ENCODE results near the gene SH2D6.

The SH2D6 gene

DNA sequence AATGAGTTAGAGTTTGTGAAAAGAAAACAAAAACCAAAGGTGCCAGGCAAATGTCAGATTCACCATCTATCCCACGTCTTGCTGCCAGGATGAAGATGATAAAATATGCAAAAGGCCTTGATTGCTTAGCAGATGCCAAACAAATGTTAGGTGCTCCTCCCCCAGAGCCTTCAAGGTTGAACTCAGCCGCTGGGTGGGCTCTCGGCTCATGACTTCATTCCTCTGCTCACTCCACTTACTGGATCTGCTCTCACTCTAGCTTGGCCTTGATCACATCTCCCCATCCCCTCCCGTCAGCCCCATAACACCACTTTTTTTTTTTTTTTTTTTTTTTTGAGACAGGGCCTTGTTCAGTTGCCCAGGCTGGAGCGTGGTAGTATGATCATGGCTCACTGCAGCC is 38.5 kb downstream of the SH2D6 start:
- Histone ChIP-seq H3K36me3 (ENCODE audit: insufficient read depth, low read length) (no peaks in the 10 kb centered on the region), H3K4me1 (ENCODE audit: control insufficient read depth, insufficient read depth, low read length, unreplicated experiment) (peaks cover 8% of the 10 kb centered on the region), H3K27ac (ENCODE audit: low read depth, low read length) (no peak overlapping the region), H3K79me2 (ENCODE audit: control insufficient read depth, insufficient read depth, low read length, unreplicated experiment) (no peaks in the 10 kb centered on the region), H3K4me3 (ENCODE audit: low read depth, low read length) (no peak overlapping the region), H3K27me3 (ENCODE audit: insufficient read depth, low read length) (no peaks in the 10 kb centered on the region), H2AFZ (ENCODE audit: low read length, unreplicated experiment) (no peak overlapping the region)

GRCh38 chr2:85457877-85458316 is 39.4 kb downstream of the SH2D6 start:
- peaks cover 8% of the 10 kb centered on the region for H3K4me1 ChIP-seq (ENCODE audit: control insufficient read depth, insufficient read depth, low read length, unreplicated experiment)
- H2AFZ ChIP-seq (ENCODE audit: low read length, unreplicated experiment): no peak overlapping the region

DNA sequence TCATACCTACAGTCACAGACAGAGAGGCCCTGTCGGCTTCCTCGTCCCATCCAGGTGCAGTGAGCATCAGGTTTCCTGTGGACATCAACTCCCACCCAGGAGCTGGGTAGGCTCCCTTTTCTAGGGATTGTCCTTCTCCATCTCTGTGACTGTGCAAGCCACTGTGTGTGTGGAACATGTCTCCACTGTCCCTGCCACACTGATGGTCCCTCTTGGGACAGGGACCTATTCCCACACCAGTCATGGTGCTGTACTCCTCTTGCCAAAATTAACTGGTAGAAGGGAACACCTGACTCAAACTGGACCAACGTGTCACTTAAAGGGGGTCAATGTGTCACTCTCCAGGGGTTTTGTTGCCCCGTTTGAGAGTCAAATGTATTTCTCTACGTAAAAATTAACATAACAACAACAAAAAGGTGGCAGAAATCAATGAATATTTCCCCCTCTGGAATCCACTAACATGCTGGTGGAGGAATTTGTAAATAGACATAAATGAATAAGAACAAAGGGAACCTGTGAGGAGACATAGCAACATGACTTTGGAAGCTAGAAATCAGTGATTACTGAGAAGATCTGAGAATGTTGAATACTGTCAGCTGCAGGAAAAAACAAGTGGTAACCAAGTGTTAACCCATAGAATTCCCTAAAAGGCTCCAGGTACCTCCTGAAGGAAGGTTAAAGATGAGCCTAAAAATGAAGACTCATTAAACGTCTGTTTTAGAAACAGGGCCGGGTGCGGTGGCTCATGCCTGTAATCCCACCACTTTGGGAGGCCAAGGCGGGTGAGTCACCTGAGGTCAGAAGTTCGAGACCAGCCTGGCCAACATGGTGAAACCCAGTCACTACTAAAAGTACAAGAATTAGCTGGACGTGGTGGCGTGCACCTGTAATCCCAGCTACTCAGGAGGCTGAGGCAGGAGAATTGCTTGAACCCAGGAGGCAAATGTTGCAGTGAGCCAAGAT is 40.4 kb downstream of the SH2D6 start:
- H3K79me2 ChIP-seq (ENCODE audit: control insufficient read depth, insufficient read depth, low read length, unreplicated experiment): no peaks in the 10 kb centered on the region
- no peak overlapping the region for H3K27ac ChIP-seq (ENCODE audit: low read depth, low read length)
- no peaks in the 10 kb centered on the region for H3K36me3 ChIP-seq (ENCODE audit: insufficient read depth, low read length)
- H3K4me1 ChIP-seq (ENCODE audit: control insufficient read depth, insufficient read depth, low read length, unreplicated experiment): peaks cover 8% of the 10 kb centered on the region
- no peak overlapping the region for H3K4me3 ChIP-seq (ENCODE audit: low read depth, low read length)
- H3K27me3 ChIP-seq (ENCODE audit: insufficient read depth, low read length): no peaks in the 10 kb centered on the region
- no peak overlapping the region for H2AFZ ChIP-seq (ENCODE audit: low read length, unreplicated experiment)

More at GRCh38 chr2:85457877-85458316, 39.4 kb downstream of the SH2D6 start:
- Histone ChIP-seq H3K27ac (ENCODE audit: low read depth, low read length) (no peak overlapping the region), H3K4me3 (ENCODE audit: low read depth, low read length) (no peak overlapping the region), H3K27me3 (ENCODE audit: insufficient read depth, low read length) (no peaks in the 10 kb centered on the region), H3K36me3 (ENCODE audit: insufficient read depth, low read length) (no peaks in the 10 kb centered on the region), H3K79me2 (ENCODE audit: control insufficient read depth, insufficient read depth, low read length, unreplicated experiment) (no peaks in the 10 kb centered on the region)

DNA sequence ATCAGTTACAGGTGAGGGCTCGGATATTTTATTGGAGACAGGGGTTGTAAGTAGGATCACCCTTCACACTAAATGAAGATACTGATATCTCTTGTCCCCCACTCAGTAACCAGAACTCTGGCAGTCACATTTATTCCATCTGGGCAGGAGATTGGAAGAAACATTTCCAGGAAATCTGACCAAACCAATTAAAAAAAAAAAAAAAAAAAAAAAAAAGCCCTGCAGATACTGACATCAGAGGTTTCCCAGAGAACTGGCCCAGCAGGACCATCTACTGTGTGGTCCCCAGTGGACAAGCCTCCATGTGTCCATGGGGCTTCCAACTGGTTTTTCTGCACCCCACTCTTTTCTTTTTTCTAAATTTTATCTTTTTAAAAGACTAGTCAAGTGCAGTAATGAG is 41.3 kb downstream of the SH2D6 start:
- Histone ChIP-seq H3K4me3 (ENCODE audit: low read depth, low read length) (no peak overlapping the region), H3K4me1 (ENCODE audit: control insufficient read depth, insufficient read depth, low read length, unreplicated experiment) (peaks cover 8% of the 10 kb centered on the region), H2AFZ (ENCODE audit: low read length, unreplicated experiment) (no peak overlapping the region), H3K79me2 (ENCODE audit: control insufficient read depth, insufficient read depth, low read length, unreplicated experiment) (no peaks in the 10 kb centered on the region), H3K27ac (ENCODE audit: low read depth, low read length) (no peak overlapping the region), H3K36me3 (ENCODE audit: insufficient read depth, low read length) (no peaks in the 10 kb centered on the region), H3K27me3 (ENCODE audit: insufficient read depth, low read length) (no peaks in the 10 kb centered on the region)

DNA sequence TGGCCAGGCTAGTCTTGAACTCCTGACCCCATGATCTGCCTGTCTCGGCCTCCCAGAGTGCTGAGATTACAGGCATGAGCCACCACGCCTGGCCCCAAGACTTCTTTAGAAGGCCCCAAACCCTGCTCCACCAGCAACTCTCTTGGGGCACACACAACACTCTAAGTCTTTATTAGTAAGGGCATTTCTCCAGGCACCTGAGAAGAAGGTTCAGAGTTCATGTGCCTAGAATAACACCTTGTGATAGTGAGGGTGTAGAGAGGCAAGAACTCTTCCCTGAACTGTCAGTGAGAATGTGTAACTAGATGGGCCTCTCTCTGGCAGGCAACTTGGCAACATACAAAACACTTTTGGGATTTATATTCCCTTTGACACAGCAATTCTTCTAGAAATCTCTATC is 43.8 kb downstream of the SH2D6 start:
- no peak overlapping the region for H2AFZ ChIP-seq (ENCODE audit: low read length, unreplicated experiment)
- H3K36me3 ChIP-seq (ENCODE audit: insufficient read depth, low read length): no peaks in the 10 kb centered on the region
- no peak overlapping the region for H3K27ac ChIP-seq (ENCODE audit: low read depth, low read length)
- no peaks in the 10 kb centered on the region for H3K79me2 ChIP-seq (ENCODE audit: control insufficient read depth, insufficient read depth, low read length, unreplicated experiment)
- H3K27me3 ChIP-seq (ENCODE audit: insufficient read depth, low read length): no peaks in the 10 kb centered on the region
- no peak overlapping the region for H3K4me3 ChIP-seq (ENCODE audit: low read depth, low read length)
- peaks cover 7% of the 10 kb centered on the region for H3K4me1 ChIP-seq (ENCODE audit: control insufficient read depth, insufficient read depth, low read length, unreplicated experiment)

GRCh38 chr2:85468096-85468703 is 49.7 kb downstream of the SH2D6 start:
- H2AFZ ChIP-seq (ENCODE audit: low read length, unreplicated experiment): no peak overlapping the region
- no peaks in the 10 kb centered on the region for H3K79me2 ChIP-seq (ENCODE audit: control insufficient read depth, insufficient read depth, low read length, unreplicated experiment)
- peaks cover 8% of the 10 kb centered on the region for H3K4me1 ChIP-seq (ENCODE audit: control insufficient read depth, insufficient read depth, low read length, unreplicated experiment)
- H3K4me3 ChIP-seq (ENCODE audit: low read depth, low read length): no peak overlapping the region
- H3K27ac ChIP-seq (ENCODE audit: low read depth, low read length): no peak overlapping the region
- H3K27me3 ChIP-seq (ENCODE audit: insufficient read depth, low read length): no peaks in the 10 kb centered on the region
- no peaks in the 10 kb centered on the region for H3K36me3 ChIP-seq (ENCODE audit: insufficient read depth, low read length)

DNA sequence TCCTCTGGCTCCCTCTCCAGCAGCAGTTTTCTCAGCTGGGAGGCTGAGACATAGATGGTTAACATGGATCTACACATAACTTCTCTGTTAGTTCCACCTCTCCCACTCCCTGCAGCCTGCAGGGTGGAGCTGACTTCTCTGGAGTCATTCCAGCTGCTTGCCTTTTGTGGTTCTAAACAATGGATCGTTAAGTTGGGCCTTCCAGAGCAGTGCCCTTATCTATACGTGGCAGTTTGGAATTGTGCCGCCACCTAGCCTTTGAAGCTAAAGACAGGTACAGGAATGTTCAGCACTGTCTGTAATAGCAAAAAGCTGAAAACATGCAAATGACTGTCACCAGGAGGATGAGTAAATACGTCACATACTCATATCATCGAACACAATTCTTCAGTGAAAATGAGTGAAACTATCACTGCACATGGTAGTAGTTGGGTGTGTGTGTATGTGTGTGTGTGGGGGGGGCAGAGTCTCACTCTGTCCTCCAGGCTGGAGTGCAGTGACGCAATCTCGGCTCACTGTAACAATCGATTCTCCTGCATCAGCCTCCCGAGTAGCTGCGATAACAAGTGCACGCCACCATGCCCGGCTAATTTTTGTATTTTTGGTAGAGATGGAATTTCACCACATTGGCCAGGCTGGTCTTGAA is 50.3 kb downstream of the SH2D6 start:
- H3K4me1 ChIP-seq (ENCODE audit: control insufficient read depth, insufficient read depth, low read length, unreplicated experiment): peaks cover 8% of the 10 kb centered on the region
- H3K79me2 ChIP-seq (ENCODE audit: control insufficient read depth, insufficient read depth, low read length, unreplicated experiment): no peaks in the 10 kb centered on the region
- H3K4me3 ChIP-seq (ENCODE audit: low read depth, low read length): no peak overlapping the region
- H2AFZ ChIP-seq (ENCODE audit: low read length, unreplicated experiment): no peak overlapping the region
- no peaks in the 10 kb centered on the region for H3K36me3 ChIP-seq (ENCODE audit: insufficient read depth, low read length)
- no peak overlapping the region for H3K27ac ChIP-seq (ENCODE audit: low read depth, low read length)
- no peaks in the 10 kb centered on the region for H3K27me3 ChIP-seq (ENCODE audit: insufficient read depth, low read length)

DNA sequence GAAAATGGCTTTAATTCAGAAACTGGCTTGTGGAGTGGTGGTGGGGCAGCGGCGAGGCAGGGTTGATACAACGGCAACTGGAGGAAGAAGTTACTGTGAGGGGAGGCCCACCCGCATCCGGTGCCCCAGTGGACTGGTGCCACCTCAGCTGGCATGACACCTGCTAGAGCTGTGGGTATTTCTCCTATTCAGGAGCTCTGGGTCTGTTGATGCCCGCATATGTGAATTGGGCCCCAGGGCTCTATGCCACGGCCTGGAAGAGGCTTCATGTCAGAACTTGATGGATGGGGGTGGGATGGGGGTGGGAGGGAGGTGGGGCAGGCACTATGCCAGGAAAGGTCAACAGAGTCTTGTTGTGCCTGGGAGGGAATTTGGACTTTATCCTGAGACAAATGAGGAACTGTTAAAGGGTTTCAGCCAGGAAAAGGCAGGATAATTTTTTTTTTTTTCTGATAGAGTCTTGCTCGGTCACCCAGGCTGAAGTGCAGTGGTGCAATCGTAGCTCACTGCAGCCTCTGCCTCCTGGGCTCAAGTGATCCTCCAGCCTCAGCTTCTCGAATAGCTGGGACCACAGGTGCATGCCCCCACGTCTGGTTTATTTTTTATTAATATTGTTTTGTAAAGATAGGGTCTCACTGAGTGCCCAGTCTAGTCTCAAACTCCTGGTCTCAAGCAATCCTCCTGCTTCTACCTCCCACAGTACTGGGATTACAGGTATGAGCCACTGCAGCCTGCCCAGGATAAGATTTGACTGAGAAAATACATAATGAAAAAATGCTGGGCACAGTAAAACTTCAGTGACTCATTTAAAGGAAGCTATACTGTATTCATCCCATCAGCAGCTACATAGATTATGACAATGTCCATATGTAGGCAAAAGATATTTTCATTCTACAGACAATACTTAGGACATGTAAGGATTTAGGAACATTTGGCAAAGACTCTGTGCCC is 52.6 kb downstream of the SH2D6 start:
- peaks cover 8% of the 10 kb centered on the region for H3K4me1 ChIP-seq (ENCODE audit: control insufficient read depth, insufficient read depth, low read length, unreplicated experiment)
- no peak overlapping the region for H3K27ac ChIP-seq (ENCODE audit: low read depth, low read length)

GRCh38 chr2:85472261-85472660 is 53.7 kb downstream of the SH2D6 start:
- Histone ChIP-seq H2AFZ (ENCODE audit: low read length, unreplicated experiment) (no peak overlapping the region), H3K27me3 (ENCODE audit: insufficient read depth, low read length) (no peaks in the 10 kb centered on the region), H3K27ac (ENCODE audit: low read depth, low read length) (no peak overlapping the region), H3K4me3 (ENCODE audit: low read depth, low read length) (no peak overlapping the region), H3K36me3 (ENCODE audit: insufficient read depth, low read length) (no peaks in the 10 kb centered on the region), H3K4me1 (ENCODE audit: control insufficient read depth, insufficient read depth, low read length, unreplicated experiment) (peaks cover 8% of the 10 kb centered on the region), H3K79me2 (ENCODE audit: control insufficient read depth, insufficient read depth, low read length, unreplicated experiment) (no peaks in the 10 kb centered on the region)

More for the DNA sequence above, 52.6 kb downstream of the SH2D6 start:
- H3K79me2 ChIP-seq (ENCODE audit: control insufficient read depth, insufficient read depth, low read length, unreplicated experiment): no peaks in the 10 kb centered on the region
- no peaks in the 10 kb centered on the region for H3K27me3 ChIP-seq (ENCODE audit: insufficient read depth, low read length)
- H2AFZ ChIP-seq (ENCODE audit: low read length, unreplicated experiment): no peak overlapping the region
- H3K4me3 ChIP-seq (ENCODE audit: low read depth, low read length): no peak overlapping the region
- H3K36me3 ChIP-seq (ENCODE audit: insufficient read depth, low read length): no peaks in the 10 kb centered on the region
